GM21825 (cell line): ENCODE data around the gene HBEGF.
"Not testable (repeated sequence)": the region's sequence is repeated elsewhere in the genome, so short reads cannot be mapped to it uniquely, and the experiment has no call there.

Source experiments
- ATAC-seq: cut with Tn5 transposase; IDR thresholded peaks from one replicate; pipeline ENCODE4 v1.9.1; 2021; ENCODE audit warnings: mild to moderate bottlenecking, moderate library complexity; ENCODE audit not compliant: unreplicated experiment

The HBEGF gene

DNA sequence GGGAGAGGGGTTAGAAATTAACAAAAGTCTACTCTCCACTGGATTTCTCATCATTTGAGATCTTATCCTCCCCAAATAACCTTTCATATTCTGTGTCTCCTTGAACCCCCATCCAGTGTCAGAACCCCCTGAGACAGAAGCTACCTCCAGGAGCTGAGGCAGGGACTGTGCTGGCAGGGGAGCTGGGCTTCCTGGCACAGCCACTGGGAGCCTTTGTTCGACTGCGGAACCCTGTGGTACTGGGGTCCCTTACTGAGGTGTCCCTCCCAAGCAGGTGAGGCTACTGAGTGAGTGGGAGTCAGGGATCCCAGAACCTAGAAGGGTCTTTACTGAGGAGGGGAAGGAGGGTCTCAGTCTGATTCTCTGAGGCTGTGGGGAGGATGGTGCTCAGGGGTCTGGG, 15.5 kb upstream of the HBEGF start:
- no peak for ATAC-seq

DNA sequence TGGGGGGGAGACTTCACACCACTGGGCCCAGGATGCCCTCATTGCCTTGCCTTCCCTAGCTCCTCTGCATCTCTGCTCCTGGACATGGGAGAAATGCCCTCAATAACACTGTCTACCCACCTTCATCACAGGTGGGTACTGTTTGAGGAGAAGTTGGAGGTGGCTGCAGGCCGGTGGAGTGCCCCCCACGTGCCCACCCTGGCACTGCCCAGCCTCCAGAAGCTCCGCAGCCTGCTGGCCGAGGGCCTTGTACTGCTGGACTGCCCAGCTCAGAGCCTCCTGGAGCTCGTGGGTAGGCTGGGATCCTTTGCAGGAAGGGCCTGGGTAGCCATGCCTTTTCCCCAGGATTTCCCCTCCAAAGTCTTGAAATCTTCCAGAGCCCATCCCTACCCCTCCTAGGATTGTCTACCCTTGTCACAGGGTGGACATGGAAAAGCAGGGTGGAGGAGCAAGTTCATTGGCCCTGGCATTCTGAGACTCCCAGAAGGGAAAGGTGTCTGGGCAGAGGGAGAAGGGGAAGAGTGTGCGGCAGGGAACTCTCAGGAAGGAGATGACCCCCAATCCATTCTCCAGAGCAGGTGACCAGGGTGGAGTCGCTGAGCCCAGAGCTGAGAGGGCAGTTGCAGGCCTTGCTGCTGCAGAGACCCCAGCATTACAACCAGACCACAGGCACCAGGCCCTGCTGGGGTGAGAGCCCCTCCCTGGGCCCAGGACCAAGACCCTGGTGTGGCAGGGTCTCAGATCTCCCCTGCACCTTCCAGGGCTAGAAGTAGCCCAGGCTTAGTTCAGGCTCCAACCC, 14.5 kb upstream of the HBEGF start:
- no peak for ATAC-seq

DNA sequence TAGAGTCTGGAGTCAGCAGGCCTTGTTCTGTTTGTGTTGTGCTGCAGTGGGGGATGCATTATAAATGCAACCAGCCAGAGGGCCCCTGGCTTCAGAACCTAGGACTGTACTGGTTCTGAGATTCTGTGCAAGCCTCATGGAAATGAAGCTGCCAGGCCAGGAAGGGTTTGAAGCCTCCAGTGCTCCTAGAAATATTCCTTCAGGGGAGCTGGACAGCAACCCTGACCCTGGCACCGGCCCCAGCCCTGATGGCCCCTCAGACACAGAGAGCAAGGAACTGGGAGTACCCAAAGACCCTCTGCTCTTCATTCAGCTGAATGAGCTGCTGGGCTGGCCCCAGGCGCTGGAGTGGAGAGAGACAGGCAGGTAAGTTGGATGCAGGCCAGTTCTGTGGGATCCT, 13.7 kb upstream of the HBEGF start, which contains the start of gene SLC4A9:
SLC4A9 (plus strand) TSS at position 94 of the 400 bp plus-strand sequence; CDS start at position 137, 43 bp downstream.
- no peak for ATAC-seq

DNA sequence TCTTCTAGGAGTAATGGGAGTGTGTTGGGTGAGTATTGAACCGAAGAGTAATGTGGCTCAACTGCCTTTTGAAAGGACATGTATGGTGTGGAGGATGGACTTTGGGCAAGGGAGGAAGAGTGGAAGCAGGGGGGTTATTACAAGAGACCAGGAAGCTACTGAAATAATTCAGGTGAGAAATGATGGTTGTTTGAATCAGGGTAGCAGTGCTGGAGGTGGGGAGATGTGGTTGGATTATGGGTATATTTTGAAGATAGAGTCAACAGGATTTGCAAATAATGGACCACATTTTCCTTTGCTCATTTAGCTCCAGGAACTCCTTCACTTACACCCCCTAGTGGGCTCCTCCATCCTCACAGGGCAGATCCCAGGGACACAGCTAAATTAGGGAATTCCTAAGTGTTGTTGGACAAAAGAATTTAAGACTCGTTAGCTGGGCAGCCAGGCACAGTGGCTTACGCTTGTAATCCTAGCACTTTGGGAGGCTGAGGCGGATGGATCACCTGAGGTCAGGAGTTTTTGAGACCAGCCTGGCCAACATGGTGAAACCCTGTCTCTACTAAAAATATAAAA, 12.4 kb upstream of the HBEGF start:
- ATAC-seq: no peak

DNA sequence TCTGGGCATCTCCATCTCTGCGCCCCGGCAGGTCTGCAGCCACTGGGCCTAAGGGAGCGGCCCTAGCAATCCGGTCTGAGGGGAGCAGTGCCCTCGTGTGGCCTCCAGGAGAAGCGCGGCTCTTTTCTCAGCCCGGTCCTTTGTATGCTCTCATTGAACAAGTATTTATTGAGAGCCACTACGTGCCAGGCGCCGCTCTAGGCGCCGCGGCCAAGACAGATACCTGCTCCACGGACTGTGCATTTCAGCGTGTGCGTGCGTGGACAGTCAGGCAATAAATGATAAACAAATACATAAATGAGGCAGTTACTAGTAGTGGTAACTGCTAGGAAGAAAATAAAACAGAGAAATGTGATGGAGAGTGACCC, 11.3 kb upstream of the HBEGF start:
- ATAC-seq: peak; percentile 88

DNA sequence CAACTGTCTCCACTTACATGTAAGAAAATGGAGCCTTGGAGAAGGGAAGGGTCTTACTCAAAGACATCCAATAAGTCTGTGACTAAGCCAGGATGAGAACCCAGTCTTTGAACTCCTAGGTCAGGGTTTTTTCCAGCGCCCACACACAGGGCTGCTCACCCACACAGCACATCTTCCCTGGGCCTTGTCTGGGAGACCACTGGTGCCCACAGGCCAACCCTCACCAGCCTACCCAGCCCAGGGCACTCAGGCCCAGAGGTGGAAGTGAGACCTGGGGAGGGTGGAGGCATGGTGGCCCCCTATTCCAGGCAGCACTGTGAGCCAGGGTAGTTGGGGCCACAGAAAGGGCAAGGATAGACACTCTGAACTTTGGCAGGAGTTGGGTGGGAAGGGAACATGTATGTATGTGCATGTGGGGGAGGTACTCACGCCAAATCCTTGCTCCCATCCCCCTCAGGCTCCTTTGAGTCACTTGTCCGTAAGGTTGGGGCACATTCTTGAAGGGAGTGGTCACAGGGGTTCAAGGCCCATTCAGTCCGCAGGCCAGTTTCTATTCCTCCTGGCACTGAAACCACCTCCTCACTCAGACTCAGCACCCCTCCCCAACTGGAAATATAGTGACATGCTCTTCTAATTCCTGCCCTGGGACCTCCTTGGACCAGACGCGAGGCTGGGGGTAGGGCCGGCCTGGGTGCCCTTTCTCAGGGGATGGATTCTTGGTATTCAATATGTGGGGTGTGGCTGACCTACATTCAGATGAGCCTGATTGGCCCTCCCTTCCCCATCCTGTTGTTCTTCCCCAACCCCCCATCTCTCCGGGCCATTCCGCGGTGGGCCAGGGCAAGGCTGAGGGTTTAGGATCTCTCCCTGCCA, 10.7 kb upstream of the HBEGF start:
- no peak for ATAC-seq

DNA sequence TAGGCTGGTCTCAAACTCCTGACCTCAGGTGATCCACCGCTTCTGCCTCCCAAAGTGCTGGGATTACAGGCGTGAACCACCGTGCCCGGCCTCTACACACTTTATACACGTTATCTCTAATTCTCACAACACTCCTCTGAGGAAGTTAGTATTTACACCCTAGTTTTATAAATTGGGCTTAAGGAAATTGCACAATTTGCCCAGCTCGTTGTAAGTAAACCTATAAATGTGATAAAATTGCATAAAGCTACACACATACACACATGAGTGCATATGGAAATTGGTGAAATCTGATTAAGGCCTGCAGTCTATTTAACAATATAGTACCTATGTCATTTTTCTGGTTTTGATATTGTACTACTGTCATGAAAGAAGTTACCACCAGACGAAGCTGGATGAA, 9.1 kb upstream of the HBEGF start:
- no peak for ATAC-seq

DNA sequence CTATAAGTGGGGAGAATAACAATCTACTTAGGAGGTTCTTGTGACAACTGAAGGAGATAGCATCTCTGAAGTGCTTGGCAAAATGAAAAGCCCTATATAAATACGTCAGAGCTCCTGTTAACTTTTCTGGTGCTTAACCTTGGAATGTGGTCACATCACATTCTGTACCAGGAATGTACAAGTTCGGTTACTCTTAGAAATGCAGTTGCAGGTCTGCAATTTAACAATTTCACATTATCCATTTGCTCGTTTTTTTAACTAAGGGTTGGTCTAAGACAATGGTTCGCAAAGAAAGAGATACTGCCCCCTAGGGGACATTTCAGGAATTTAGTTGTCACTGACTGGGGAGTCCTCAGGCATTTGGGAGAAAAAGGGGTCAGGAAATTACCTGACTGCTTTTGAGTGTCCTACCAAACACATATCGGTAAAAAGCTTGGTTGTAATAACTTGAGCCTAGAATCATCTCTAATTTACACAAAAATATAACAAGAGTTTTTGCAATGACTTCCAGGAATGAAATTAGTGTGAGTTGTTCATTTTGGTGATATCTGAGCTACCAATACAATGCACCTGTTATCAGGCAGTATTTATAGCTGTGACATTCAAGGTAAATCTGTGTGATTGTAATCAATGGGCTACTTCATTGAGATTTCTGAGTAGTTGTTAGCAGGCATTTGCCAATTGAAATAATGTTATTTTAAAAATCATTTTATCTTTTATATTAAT, 5.4 kb upstream of the HBEGF start:
- ATAC-seq: no peak

DNA sequence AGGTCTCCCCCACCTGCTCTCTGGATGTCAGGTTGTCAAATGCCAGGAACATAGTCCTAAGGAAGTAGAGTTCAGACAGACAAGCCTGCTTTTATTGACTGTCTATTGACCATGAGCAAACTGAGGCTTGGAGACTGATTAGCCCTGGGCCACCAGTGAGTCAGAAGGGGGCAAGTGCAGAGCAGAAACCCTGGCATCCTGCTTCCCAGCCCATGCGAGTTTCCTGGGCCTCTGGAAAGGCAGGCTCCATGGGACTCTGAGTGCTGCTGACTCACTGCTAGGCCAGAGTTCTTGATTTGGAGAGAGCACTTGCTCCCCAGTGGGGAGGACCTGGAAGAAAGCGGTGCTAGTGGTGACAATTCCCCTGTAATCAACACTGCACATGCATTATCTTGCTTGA, 2.8 kb upstream of the HBEGF start:
- ATAC-seq: no peak

DNA sequence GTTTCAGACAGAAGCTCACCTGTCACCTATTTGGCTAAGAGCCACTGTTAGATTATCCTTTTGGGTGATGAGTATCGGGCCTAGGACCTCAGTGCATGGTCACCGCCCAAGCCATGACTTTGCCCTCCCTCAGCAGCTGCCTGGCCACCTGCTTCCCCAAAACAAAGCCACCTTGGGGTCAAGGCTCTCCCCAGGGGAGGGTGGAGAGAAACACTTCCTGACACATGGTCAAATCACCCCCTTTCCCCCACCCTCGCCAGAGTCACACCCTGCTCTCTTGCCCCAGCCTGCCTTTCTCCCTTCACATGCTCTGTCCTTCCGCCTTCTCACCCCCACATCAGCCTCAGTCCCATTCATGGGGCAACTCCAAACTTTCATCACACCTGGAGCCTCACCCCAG, 1.7 kb upstream of the HBEGF start:
- no peak for ATAC-seq

DNA sequence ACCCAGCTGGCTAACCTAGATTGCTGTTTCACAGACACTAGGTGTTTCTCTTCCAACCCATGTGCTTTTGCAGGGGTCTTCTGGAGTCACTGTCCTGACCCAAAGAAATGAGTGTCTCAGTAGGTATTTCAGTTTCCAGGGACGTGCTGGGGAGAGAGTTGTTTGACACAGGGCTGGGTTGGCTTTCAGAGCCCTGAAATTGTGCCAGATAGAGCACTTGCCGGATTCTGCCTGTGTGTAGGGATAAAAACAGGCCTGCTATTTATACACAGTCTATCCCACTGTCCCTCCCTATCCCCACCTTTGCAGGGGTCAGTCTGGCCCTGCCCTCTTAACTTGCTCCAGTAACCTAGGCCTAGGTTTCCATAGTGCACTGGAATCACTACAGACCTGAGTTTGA, 957 bp upstream of the HBEGF start:
- ATAC-seq: no peak

DNA sequence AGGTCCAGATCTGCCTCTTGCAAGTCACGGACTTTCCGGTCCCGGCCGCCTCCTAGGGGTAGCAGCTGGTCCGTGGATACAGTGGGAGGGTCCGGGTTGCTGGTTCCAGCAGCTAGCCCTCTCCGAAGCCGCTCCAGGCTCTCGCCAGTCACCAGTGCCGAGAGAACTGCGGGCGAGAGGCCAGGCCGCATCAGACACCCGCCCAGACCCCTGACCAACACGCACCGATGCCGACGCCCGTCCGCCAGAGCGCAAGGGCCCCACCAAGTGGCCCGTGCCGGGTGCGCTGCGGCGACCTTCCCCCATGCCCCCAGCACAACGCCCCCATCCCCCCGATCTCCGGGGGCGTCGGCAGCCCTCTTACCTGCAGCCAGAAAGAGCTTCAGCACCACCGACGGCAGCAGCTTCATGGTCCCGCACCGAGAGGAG, 470 bp downstream of the HBEGF start:
- peak; percentile 25 for ATAC-seq

DNA sequence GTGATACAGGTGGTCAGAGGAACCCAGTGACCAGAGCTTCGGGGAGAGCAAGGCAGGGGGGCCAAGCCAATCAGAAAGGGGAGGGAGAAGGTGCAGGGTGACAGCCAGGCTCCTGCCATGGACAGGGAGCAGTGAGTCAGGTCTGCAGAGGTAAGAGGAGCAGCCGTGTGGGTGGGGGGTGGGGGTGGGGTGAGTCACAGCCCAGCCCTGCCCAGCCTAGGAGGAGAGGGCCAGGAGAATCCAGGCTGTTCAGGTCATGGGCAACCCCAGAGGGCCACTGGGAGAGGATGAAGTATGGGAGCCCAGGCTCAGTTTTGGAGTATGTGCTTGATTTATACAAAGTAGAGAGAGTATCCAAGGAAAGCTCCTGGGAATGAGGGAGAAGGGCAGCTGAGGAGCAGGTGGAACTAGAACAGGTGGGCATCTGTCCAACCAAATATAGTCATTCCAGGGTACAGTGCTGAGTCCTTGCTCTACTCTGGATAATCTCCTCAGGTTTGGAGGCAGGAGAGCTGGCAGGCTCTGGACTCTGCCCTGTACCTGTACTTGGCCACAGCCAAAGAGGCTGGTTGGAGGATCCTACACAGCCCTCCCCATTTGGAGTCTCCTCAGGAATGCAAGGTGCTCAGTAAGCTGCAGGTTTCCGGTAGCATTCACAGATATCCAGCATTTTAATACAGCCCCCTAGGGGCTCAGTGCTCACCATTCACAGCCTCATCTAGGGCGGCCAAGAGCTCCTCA, 1.6 kb downstream of the HBEGF start:
- ATAC-seq: no peak

DNA sequence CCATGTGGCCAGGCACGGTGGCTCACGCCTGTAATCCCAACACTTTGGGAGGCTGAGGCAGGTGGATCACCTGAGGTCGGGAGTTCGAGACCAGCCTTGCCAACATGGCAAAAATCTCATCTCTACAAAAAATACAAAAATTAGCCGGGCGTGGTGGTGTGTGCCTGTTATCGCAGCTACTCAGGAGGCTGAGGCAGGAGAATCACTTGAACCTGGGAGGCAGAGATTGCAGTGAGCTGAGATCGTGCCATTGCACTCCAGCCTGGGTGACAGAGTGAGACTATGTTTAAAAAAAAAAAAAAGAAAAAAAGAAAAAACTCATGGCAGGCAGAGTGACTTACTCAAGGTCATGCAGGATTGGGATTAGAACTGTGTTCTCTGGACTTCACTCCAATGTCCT, 2.6 kb downstream of the HBEGF start:
- not testable (repeated sequence) for ATAC-seq

DNA sequence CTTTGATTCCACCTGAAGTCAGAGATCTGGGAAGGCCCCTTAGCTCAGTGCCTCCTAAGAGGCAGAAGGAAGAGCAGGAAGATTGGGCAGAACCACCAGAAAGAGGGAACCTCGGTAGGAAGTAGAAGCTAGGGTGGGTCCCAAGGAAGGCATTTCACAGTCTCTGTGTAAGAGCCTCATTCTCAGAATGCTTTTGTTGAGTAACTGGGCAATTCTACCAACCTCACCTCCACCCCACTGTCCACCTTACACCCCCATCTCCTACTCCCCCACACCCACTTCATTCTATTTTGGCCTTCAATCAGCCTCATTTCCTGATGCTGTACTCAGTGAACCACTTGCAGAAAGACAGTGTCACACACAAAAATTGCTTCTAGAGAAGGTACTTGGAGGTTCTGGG, 3.5 kb downstream of the HBEGF start:
- no peak for ATAC-seq

DNA sequence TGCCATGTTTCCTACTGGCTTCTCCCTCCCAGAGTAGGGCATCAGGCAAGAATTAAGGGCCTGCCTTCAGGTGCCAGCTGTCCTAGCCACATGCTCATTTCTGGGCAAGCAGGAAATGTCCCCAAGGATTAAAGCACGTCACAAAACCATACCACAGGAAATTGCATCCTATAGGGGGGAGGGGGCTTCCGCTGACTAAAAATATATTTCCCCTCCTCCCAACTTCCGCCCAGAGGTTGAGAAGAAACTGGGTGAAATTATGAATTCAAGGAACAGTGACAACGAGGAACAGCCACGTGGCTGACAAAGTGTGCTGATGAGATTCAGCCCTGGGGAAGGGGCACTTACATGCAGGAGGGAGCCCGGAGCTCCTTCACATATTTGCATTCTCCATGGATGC, 4.1 kb downstream of the HBEGF start:
- ATAC-seq: peak; percentile 31

DNA sequence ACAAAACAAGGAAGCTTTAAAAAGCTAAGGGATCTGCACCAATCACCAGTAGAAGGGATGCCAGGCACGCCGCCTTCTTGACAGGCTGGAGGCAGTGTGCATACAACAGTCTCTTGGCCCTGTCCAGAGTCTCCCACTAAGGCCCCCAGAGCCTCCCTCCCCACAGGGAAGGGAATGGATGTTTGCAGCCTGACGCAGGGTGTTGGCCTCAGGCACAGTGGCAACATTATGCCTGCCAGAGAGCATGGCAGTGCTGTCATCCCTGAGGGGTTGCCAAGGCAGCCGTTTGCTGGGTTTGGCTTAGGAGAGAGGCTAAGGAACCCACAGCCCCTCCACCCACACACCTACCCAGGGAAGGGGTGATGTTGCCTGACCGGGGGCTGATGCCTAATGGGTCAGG, 4.8 kb downstream of the HBEGF start:
- ATAC-seq: no peak

DNA sequence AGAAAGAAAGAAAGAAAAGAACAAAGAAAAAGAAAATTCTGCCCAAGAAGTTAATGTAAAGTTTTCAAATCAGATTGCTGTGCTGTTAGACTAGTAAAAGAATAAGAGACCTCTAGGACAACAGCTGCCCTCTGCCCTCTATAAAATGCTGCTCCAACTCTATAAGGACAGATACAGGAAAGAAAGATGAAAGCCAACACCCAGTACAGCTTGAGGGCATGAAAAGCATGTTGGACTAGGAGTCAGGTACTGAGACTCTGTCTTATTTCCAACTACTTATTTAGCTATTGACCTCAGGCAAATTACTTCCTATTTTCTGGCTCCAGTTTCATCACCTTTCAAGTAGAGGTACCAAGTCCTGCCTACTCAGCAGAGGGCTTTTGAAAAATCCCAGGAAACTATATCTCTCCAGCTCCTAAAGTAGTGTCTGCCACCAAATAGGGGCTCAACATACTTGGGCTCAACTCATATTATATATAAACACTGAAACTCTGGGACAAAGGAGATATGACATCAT, 5.7 kb downstream of the HBEGF start:
- ATAC-seq: no peak

DNA sequence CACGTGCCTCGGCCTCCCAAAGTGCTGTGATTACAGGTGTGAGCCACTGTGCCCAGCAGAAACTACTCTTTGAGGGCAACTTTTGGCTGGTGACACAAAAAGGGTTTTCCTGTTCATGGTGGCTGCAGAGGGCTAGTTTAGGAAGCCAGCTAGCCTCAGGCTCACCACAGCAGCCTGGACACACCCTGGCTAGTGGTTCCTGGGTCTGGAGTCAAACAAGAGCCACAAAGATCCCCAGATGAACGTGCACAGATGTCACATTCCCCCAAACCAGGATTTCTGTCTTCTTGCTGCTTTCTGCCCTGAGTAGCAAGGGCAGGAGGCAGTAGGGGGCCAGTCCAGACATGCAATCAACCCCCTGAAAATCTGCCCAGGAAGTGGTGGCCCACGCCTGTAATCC, 6.8 kb downstream of the HBEGF start:
- no peak for ATAC-seq

DNA sequence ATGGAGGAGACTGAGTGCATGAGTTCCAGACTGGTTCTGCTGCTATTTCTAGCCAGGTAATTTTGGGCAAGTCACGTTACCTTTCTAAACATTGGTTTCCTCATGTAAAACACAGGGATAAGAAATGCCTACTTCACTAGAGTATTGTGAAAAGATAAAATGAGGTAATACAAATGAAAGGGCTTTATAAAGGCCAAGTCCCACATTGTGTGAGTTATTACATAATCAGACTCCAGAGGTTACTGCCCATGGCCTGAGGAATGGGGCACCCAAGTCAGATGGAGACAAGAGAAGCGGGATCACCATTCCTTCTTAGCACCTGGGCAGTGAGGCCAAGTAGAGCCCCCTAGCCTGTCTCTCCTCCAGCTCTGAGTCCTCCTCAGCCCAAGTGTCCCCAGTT, 7.5 kb downstream of the HBEGF start:
- ATAC-seq: no peak
